HG02970 (cell line): ENCODE results near the gene REELD1.

Experiments
- ATAC-seq: cut with Tn5 transposase; IDR thresholded peaks from one replicate; pipeline ENCODE4 v1.9.1; 2021; ENCODE audit warnings: mild to moderate bottlenecking, moderate library complexity, moderate number of reproducible peaks; ENCODE audit not compliant: unreplicated experiment, low FRiP score

Gene REELD1

DNA sequence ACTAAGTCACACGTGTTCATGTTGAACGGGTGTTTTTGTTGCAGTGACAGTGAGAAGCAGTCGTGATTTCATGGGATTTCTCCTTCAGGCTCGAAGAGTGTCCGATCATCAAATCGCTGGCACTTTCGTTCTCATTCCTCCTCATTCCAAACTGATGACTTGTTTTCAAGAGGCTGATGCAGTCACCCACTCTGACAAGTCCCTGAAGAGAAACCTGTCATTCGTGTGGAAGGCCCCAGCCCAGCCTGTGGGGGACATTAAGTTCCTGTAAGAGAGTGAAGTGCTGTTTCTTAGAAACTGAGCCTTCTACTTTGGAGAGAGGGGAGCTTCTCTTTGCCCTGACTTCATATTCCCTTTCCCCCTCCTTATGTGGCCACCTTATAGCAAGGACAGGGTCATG, 8.0 kb downstream of the REELD1 start:
- no peak for ATAC-seq

DNA sequence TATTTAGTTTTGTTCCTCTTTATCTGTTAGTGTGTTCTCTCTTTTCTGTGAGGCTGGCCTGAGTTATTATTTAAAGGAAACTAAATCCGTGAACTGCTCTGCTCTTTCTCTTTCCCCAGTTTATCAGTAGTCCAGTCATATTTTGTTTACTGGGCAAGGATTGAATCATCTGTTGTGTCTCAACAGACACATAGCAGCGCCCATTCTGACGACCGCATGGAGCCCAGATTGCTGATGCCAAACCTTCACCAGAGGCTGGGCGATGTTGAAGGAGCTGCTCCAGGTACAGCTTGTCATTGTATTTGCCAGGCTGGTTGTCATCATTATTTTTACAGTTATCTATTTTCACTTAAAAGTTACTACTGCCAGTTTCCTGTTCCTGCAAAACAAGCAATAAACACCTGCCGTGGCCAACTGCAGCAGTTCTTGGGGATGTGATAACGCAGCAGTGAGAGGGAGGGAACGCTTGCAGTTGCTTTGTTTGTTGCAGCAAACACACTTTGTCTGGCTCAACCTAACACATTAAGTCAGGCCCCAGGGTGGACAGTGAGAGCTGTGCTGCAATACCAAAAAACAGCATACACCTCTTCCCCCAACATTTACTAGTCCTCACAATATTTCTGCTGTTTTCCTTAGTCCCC, 10.1 kb downstream of the REELD1 start:
- no peak for ATAC-seq

DNA sequence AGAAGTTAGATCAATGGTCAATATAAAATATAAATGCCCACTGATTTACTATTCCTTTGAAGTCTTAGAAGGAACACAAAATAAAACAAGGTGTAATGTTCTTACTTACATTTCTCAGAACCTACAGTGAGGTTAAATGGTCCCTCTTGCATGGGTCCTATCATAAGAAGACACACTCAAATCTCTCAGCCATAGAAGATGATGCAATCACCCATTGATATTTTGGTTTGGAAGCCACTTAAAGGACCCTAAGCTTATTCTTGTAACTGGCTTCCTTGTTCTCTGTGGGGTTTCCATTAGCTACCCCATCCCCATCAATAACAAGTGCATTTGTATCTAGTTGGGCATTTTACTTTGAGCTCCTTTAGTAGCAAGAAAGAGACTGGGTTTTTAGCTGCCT, 15.1 kb downstream of the REELD1 start:
- no peak for ATAC-seq

DNA sequence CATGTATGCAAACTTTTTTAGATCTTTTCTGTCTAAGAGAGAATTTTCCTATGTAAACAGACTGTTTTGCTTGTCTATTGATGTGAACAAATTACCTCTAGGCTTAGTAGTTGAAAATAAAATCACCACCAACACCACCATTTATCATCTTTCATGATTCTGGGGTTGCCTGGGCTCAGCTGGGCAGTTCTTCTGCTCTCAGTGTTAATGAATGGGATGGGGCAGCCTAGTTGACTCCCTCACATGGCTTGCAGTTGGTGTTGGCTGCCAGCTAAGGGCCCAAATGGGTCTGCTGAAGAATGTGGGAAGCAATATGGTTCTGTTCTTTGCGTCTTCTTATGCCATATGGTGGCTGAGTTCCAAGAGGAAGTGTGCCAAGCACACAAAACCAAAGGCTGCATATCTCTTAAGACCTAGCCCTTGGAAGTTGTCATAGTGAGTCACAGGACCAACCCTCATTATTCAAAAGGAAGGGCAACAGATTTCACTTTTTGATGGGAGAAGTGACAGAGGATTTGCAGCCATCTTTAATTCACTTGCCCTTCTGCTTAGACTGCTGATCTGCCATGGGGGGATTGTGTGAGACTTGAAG, 17.9 kb downstream of the REELD1 start:
- no peak for ATAC-seq

DNA sequence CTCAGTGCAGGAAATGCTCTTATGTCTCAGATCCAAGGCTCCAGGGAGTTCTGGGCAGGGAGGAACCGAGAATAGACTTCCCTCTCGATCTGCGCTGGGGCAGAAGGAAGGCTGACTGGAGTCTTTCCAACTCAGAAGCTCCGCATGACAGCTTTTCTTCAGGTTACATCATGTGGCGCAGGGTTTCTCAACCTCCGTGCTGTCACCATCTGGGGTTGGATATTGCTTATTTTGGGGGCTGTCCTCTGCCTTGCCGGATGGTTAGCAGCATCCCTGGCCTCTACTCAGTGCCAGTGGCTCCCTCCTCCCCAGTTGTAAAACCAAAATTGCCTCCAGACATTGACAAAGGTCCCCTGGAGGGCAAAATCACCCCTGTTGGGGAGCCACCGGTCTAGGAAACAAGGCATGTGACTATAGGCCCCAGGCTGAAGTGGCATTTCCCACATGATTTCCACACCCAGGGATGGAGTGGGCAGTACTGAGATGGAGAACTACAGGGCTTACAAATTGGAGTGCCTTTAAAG, 21.4 kb downstream of the REELD1 start:
- no peak for ATAC-seq

DNA sequence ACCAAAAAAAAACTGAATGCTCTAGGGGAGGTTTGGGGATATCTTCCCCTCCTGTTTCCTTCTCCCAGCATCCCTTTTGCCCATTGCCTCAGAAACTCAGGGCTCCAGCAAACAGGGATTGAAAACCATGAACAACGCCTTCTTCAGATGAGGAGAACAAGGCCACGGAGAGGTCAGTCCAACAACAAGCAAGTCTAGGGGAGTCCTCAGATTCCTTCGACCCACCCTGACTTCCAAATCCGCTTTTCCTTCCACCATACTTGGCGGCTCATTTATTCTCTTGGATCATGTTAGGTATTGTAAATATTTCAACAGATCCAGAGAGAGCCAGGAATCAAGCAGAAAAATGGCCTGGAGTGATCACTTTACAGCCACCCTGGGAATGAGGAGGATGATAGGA, 21.9 kb downstream of the REELD1 start:
- ATAC-seq, result no peak

DNA sequence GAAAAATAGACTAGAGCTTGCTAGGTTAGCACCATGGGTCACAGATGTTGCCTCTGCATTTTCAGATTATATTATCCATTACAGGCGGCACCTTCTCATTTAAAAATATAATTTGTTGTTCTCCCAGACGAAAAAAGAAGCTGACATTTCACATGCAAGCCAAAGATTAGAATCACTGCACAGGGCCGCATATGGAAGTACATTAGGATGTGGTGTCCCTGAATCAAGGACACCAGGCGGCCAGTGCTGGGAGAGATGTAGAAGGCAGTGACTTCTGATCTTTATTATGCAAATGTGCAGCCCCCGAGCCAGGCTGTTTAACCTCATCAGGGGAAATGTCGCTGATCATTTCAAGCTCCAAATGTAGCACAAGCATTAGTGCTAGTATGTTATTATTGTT, 22.8 kb downstream of the REELD1 start:
- no peak for ATAC-seq

DNA sequence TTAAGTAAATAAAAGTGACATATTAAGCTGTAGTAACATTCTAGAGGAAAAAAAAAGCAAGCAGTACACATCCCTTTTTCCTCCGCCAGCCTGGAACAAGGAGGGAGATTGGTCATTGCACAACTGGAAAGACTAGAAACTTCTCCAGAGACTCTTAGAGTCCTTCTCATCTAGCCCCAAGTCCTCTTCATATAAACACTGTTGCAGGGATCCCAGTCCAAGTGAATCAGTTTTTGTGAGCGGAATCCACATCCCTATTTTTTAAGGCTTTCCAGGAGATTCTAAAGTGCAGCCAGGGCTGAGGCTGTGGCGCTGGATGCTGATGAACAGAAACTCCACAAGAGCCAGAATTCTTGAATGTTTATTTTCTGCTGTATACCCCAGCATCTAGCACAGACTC, 23.8 kb downstream of the REELD1 start:
- no peak for ATAC-seq

DNA sequence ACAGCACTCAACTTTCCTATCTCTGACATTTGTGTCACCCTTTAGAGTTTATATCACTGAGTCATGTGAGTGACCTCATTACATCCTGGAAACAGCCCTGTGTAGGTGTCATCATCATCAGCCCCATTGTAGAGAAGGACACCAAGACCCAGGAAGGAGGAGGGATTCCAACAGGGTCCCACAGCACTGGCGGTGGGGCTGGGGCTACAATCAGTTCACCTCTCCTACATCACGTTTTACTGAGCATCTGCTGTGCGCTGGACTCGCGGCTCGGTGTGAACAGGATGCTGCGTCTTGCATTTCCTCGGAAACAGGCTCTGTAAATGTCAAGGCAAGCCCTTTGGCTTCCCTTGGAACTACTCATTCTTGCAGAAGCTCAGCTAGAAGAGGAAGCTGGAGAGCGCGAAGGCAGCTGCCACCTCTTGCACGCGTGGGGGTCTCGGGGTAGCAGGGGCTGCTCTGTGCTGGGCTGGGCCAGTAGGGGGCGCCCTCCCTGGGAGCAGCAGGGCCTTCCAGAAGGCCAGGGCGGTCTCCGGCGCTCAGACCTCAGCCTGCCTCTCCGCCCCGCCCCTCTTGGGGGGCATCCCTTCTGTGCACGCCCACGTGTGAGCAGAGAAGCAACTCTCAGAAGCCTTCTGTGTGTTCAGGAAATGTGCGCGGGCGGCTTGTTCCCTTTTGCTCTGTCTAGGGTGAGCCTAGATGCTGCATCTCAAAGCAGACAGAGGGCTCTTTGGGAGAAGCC, 29.0 kb downstream of the REELD1 start:
- peak; percentile 73 for ATAC-seq

DNA sequence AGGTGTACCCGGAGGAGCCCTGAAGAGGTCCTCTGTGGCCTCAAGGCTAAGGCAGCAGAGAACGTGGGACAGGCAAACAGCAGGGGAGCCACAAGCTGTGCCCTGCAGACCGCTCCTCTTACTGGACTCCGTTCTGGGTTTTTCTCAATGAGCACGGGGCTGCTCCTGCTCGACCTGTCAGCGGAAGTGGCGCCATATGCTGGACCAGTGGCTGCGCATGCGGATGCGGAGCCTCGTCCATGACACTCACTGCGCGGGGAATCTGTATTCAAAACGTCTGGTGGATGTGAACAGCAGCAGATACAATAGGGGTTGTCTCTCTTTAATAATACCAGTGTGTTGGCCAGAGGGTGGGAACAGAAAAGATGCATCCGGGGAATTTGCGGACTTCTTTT, 29.5 kb downstream of the REELD1 start:
- ATAC-seq, result no peak

DNA sequence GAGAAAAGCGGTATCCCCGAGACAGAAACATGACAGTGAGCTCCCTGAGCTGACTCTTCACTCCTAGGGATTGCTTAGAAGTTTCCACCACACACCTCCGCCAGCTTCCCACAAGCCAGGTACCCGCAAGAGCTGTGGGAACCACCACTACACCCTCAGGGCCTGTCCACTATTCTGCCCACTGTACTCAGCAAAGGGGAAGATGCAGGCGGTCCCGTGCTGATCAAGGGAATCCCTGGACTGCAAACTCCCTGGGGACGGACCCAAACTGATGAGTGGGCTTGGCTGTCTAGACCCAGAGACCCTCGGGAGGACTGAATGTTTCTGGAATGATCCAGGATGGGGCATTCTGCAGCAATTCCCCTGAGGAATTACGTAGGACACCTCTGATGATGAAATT, 30.2 kb downstream of the REELD1 start:
- ATAC-seq, result no peak

DNA sequence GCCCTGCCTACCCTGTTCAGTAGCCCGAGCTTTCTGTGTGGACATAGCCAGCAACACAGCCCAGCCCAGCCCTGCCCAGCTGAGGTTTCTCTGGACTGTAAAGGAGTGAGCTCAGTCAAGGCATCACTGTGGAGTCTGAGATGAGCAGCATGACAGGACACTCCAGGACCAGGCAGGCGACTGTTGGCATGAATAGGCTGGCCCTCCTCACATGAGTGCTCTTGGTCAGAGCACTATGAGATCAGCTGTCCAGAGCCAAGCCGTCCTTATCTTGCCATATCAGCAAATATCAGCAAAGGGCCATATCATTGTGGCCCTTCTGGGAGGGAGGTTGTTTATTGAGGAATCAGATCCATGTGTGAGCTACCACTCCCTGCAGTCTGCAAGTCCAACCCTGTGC, 30.9 kb downstream of the REELD1 start:
- no peak for ATAC-seq

DNA sequence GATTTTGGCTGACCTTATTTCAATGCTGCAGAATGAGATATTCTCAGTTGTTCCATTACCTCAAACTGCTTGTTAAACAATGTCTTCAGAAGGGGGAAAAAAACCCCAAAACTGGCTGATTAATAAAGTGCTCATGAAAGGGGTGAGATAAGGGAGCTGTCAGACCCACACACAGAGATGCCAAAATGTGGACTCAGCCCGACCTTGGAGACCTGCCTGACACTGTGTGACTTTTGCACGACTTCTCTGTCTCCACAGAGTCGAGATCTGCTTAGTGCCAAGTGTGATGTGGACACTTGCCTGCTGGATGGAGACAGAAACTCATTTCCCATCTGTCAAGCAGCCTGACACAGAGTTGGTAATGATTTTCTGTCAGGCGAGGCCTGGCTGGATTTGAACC, 31.5 kb downstream of the REELD1 start:
- no peak for ATAC-seq

DNA sequence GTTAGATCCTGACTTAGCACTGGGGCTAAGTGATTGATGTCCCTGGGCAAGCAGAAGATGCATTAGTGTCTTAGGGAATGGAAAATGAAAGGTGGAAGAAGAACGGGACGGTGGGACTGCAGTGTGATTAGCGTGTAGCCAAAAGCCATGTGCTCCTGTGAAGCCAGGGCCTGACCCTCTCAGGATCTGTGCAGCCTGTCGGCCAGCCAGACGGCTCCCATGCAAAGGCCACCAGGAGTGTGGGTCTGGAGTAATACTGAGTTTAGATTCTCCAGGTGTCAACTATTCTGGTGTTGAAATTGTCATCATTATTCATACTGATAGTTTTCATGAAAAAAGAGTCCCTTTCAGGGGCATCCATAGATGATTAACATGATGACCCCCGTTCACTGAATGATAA, 32.0 kb downstream of the REELD1 start:
- no peak for ATAC-seq

DNA sequence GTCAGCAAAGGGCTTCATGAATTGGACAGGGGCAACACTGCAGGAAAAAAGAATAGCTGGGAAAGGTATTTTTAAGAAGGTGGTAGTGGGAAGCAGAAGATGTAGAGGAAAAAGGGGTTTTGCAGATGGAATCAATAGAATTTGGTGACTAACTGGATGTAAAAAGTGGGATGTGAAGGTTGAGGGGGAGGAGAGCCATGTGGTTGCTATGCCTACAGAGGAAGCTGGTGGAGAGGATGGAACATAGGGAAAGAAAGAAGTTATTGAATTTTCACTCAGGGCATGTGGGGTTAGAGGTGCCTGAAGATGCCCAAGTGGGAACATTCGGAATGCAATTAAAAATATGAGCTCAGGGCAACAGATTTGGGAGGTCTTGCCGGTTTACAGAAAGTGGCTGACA, 33.0 kb downstream of the REELD1 start:
- no peak for ATAC-seq

DNA sequence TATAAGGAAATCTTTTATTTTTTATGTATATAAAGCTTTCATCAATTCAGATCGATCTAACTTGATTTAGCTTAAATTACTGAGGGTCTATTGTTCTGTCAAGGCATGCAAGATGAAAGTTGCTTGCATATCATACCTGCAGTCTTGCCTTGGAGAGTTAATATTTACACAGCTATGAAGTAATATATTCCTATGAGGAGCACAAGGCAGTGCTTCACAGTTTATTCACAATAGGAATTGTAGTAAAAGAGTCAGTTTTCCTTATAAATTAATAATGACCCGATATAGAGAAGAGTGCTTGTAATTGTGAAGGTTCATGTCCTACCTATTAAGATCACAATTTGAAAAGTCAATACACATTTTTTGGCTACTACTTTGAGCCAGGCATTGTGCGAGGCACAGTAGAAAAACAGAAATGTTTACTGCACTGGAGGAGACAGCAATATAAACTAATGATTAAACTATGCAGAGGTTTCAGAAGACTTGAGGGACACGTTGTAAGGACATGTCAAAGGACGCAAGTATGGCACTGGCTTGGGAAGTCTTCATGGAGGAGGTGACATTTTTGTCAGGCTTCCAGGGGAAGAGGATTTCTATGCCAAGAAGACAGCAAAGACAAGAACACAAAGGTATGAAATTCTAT, 38.8 kb downstream of the REELD1 start:
- ATAC-seq, result no peak

DNA sequence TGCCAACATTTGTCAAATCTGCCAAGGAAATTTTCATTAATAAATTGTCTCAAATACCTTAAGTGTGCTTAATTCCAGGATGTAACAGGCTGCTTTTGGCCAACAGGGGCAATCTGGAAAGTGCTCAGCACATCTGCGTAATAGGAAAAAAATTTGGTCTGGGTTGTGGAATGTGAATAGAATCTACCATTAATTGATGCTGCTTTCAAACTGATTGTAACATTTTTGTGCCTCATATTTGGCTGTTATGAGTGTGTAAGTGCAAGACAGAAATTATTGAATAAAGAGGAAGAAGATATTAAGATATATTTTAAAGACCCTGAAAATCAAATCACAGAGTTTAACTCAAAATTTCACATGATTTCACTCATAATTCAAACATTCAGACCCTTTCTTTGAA, 41.1 kb downstream of the REELD1 start:
- ATAC-seq, result no peak

DNA sequence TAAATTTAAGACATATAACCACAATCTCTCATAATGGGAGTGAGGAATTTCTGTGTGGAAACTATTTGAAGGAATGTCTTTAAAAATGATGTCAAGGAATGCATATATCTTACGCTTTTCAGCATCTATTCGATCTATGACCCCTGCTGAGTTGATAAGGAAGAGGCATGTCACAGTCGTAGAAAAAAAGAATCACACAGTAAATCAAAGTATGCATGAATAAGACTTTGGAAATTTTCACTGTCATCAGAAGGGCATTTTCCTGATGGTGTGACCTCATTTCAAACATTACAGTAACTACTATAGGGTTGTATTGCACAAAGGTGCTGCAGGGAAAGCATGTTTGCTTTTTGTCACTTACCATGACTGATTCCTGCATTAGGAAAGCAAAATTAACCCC, 41.5 kb downstream of the REELD1 start:
- no peak for ATAC-seq

DNA sequence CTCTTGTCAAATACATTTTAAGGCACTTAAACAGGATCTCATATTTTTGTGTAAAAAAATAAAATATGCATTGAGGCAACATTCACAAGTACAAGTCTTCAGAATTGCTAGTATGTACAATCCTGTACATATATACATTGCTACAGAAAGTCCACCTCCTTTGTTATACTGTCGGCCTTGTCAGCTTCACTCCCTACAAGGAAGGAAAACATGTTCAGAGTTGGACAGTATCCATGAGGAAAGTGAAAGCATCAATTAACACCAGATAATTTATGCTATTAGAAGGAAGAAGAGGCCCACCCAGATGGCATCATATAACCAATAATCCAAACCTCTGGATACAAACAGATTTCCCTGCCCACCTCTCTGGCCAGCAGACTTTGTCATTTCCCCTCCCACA, 42.0 kb downstream of the REELD1 start:
- no peak for ATAC-seq

DNA sequence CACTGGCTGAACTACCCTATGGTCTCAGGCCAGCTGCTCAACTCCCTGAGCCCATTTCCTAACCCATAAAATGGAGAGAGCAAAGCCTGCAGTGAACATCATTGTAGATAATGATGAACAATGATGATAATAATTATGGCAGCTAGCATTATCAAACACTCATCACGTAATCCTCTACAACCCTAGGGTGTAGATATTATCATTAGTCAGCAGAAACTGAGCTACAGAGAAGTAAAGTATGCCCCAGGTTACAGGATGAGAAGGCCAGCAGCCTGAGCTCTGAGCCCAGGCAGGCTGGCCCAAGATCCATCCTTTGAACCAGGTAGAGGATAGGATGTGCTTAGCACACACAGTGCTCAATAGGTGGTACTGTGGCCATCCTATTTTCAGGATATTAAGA, 43.2 kb downstream of the REELD1 start:
- no peak for ATAC-seq

DNA sequence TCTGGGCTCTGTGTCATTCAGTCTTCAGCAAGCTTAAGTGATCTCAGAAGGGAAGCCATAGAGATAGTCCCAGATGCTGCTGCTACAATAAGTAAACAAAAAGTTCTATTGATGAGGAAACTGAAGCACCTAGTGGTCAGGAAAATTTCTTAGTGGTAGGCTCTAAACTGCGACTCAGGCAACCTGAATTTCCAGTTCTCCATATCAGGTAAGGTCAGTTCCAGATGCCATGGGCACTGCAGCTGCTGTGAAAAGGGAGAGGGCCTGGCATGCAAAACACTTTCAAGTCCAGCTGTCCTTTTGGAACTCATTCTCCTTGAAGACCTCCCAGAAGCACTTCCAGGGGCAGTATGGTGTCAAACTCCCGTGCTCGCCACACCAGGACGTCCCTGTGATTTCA, 46.2 kb downstream of the REELD1 start:
- ATAC-seq, result no peak
